Thoracic aorta (tissue), 2 donors: Measurements from ENCODE around the gene ATP6V1E1. TPM values are rescaled to one million over a fixed set of nuclear protein-coding genes. Genes with fewer than 3 reads are reported as not detected.

ENCODE experiments used
- ATAC-seq: fragments of 150-250 bp; one replicate; pipeline ENCODE4 v1.8.0; 2017; ENCODE audit warnings: low read depth; ENCODE audit not compliant: insufficient number of reproducible peaks, low FRiP score
- DNase-seq: peaks from one replicate; pipeline ENCODE4 v3.0.0-alpha.2; 2020; ENCODE audit warnings: low spot score
- H3K27ac ChIP-seq, 2 donors: fragments of 200-600 bp; sonication (generic); 1 replicate in 1 of 2; 2 replicates in 1 of 2; pipeline ENCODE4 v1.5.1; 2016; ENCODE audit warnings: mild to moderate bottlenecking in 2 of 2, moderate library complexity in 2 of 2
- H3K27me3 ChIP-seq: fragments of 200-600 bp; sonication (generic); replicated peaks from 2 replicates; pipeline ENCODE4 v1.6.0; 2016; ENCODE audit warnings: mild to moderate bottlenecking; ENCODE audit not compliant: insufficient read depth
- H3K36me3 ChIP-seq: fragments of 200-600 bp; sonication (generic); one replicate; pipeline ENCODE4 v1.5.1; 2016
- H3K4me1 ChIP-seq, 2 donors: fragments of 200-600 bp; sonication (generic); 1 replicate in 1 of 2; 2 replicates in 1 of 2; pipeline versions ENCODE4 v1.5.1 to v1.6.0; 2016; ENCODE audit warnings: low read depth in 2 of 2, mild to moderate bottlenecking in 1 of 2; ENCODE audit not compliant: control insufficient read depth in 1 of 2
- H3K4me3 ChIP-seq: fragments of 200-600 bp; sonication (generic); 2 replicates; pipeline ENCODE4 v1.5.1; 2016; ENCODE audit warnings: mild to moderate bottlenecking
- H3K9me3 ChIP-seq: fragments of 200-600 bp; sonication (generic); 2 replicates; pipeline ENCODE4 v1.5.1; 2016
- total RNA-seq, 2 donors: library from RNA; depleted of rRNA; stranded (reverse); fragments of >200 nt; gene quantifications; one replicate each; pipeline versions ENCODE4 v1.1.0 to v1.2.3, GENCODE V29; 2016
- TF ChIP-seq, protein P1 (sequence below): fragments of 200-600 bp; sonication (generic); IDR thresholded peaks from one replicate; pipeline ENCODE4 v1.5.1; 2019; ENCODE audit warnings: antibody characterized with exemption

Gene ATP6V1E1
- total RNA-seq, 2 donors from 2014 or later, result 102 to 124 TPM

DNA sequence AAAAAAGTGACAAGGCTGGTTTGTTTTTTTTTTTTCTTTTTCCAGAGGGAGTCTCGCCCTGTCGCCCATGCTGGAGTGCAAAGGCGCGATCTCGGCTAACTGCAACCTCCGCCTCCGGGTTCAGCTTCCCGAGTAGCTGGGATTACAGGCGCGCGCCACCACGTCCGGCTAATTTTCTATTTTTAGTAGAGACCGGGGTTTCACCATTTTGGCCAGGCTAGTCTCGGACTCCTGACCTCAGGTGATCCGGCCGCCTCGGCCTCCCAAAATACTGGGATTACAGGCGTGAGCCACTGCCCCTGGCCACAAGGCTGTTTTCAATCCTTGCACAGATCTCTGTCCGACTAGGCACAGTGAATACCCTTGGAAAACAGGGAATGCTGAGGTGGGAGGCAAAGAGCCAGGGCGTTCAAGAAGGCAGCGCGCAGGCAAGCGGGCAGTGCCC, 566 bp downstream of the ATP6V1E1 start:
- Histone ChIP-seq H3K36me3 (peaks cover 2% of the 10 kb centered on the region), H3K27ac (peak overlapping the region; percentile 87 to 95), H3K9me3 (no peaks in the 10 kb centered on the region), H3K4me1 (peaks cover 17 to 25% of the 10 kb centered on the region in 2 donors), H3K4me3 (peak overlapping the region; percentile 99), H3K27me3 (no peaks in the 10 kb centered on the region)
- ATAC-seq (no peak), DNase-seq (no peak)
- TF ChIP-seq, protein P1, sequence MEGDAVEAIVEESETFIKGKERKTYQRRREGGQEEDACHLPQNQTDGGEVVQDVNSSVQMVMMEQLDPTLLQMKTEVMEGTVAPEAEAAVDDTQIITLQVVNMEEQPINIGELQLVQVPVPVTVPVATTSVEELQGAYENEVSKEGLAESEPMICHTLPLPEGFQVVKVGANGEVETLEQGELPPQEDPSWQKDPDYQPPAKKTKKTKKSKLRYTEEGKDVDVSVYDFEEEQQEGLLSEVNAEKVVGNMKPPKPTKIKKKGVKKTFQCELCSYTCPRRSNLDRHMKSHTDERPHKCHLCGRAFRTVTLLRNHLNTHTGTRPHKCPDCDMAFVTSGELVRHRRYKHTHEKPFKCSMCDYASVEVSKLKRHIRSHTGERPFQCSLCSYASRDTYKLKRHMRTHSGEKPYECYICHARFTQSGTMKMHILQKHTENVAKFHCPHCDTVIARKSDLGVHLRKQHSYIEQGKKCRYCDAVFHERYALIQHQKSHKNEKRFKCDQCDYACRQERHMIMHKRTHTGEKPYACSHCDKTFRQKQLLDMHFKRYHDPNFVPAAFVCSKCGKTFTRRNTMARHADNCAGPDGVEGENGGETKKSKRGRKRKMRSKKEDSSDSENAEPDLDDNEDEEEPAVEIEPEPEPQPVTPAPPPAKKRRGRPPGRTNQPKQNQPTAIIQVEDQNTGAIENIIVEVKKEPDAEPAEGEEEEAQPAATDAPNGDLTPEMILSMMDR, result no peak

DNA sequence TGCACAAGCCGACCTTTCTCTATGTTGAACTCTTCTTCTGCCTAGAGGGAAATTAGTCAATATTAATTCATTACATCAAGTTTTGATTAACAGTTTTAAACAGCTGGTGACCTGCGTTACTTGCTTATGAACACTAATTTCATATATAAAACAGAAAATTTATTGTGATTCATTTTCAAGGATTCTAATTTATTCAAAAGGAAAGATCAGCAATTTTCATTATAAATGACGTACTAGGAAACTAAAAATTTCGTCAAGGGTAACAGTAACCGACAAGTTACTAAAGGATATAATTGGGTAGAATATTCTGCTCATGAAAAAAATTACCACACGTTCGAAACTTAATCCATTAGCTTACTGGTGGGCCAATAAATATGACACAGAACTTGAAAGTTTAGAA, 15.3 kb downstream of the ATP6V1E1 start:
- Histone ChIP-seq H3K4me3 (no peak overlapping the region), H3K27me3 (no peaks in the 10 kb centered on the region)
- ATAC-seq, result no peak

DNA sequence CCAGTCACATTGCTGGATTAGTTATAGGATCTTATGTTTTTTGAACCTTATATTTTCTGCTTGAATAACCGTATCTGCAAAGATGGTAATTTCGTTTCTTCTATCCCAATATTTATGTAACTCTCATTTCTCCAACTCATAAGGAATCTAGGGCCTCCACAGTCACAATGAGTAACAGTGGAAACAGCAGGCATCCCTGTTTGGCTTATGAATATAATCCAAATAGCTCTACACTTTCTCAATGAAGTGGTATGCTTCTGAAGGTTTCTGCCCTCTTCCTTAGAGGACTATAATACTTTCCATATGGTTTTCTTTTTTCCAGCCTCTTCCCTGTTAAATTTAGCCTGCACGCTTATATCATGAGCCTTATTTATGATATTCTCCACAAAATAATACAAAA, 16.5 kb downstream of the ATP6V1E1 start:
- Histone ChIP-seq H3K4me1 (peaks cover 0 to 4% of the 10 kb centered on the region in 2 donors), H3K36me3 (peaks cover 32% of the 10 kb centered on the region), H3K27ac (no peak overlapping the region), H3K27me3 (no peaks in the 10 kb centered on the region), H3K9me3 (no peaks in the 10 kb centered on the region), H3K4me3 (no peak overlapping the region)
- ATAC-seq (no peak), DNase-seq (no peak)
- TF ChIP-seq, protein P1, result no peak

More for the DNA sequence above, 15.3 kb downstream of the ATP6V1E1 start:
- Histone ChIP-seq H3K27ac (no peak overlapping the region), H3K4me1 (peaks cover 0 to 4% of the 10 kb centered on the region in 2 donors), H3K36me3 (peaks cover 27% of the 10 kb centered on the region), H3K9me3 (no peaks in the 10 kb centered on the region)
- no peak for DNase-seq
- TF ChIP-seq, protein P1, result no peak

DNA sequence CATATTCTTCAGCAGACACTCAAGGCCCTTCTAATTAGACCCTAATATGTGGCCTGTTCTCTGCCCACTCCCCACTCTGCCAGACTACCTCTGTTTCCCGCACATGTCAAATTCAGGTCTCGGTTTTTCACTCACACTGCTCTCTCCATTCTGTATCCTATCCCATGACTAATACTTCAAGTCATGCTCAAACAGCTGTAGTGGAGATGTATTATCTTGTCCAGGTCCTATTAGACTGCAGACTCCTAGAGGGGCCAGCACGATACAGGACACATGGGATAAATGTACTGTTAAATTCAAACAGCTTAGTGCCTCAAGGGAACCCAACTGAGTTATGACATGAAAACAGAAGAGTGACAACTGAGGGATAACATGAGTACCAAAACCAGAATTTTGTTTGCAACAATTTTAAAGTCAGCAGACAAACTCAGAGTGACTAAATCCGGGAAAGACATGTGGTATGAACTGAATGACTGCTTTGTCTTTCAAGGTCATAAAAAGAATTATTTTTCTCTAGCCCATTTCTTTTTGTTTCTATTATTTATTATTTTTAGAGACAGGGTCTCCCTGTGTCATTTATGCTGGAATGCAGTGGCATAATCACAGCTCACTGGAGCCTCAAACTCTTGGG, 20.5 kb downstream of the ATP6V1E1 start:
- Histone ChIP-seq H3K36me3 (peaks cover 36% of the 10 kb centered on the region), H3K27ac (no peak overlapping the region), H3K27me3 (no peaks in the 10 kb centered on the region), H3K4me1 (peaks cover 0 to 4% of the 10 kb centered on the region in 2 donors), H3K9me3 (no peaks in the 10 kb centered on the region), H3K4me3 (no peak overlapping the region)
- DNase-seq (no peak), ATAC-seq (no peak)
- TF ChIP-seq, protein P1, result no peak

DNA sequence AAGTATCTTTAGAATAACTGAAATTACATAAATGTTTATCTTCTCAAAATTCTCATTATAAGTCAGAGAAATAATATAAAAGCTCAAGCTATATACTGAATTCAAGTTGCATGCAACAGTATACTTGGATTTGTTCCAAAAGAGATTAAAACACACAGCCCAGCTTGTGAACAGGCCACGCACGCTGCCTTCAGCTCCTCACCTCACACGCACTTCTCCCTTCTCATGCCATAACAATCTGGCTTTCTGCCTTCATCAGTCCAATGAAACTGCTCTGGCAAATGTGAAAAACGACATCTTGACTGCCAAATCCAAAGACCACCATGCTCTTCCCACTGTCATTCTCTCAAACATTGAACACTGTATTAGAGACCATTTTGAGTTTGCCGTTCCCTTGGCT, 22.1 kb downstream of the ATP6V1E1 start:
- Histone ChIP-seq H3K27ac (no peak overlapping the region), H3K9me3 (no peaks in the 10 kb centered on the region), H3K36me3 (peaks cover 21% of the 10 kb centered on the region), H3K27me3 (no peaks in the 10 kb centered on the region), H3K4me1 (peaks cover 0 to 4% of the 10 kb centered on the region in 2 donors), H3K4me3 (no peak overlapping the region)
- no peak for DNase-seq
- TF ChIP-seq, protein P1, result no peak
- no peak for ATAC-seq
